GM23338 (cell line): ENCODE measurements around the gene SPATA31D1. TPM values are rescaled to one million over a fixed set of nuclear protein-coding genes. Genes with fewer than 3 reads are reported as not detected.

Experiments
- ATAC-seq: fragments of 200-7000 bp; cut with Tn5 transposase; 3 replicates; pipeline ENCODE4 v1.9.1; 2020
- DNase-seq: peaks from one replicate; pipeline ENCODE4 v3.0.0-alpha.2; 2015; ENCODE audit warnings: low spot score
- H2AFZ ChIP-seq: fragments of 200-600 bp; sonication (generic); 2 replicates; pipeline ENCODE4 v1.8.0; 2016; ENCODE audit warnings: antibody characterized with exemption, mild to moderate bottlenecking, moderate library complexity
- H3F3A ChIP-seq: fragments of 200-600 bp; sonication (generic); replicated peaks from 2 replicates; pipeline ENCODE4 v1.8.0; 2017; ENCODE audit warnings: antibody characterized with exemption, mixed run types, low read depth
- H3K27ac ChIP-seq: fragments of 200-600 bp; sonication (generic); 2 replicates; pipeline ENCODE4 v1.6.1; 2016; ENCODE audit warnings: low read depth
- H3K27me3 ChIP-seq: fragments of 200-600 bp; sonication (generic); 2 replicates; pipeline ENCODE4 v1.8.0; 2016; ENCODE audit warnings: mild to moderate bottlenecking, mixed run types, moderate library complexity; ENCODE audit not compliant: insufficient read depth
- H3K36me3 ChIP-seq: fragments of 200-600 bp; sonication (generic); 2 replicates; pipeline ENCODE4 v1.8.0; 2016; ENCODE audit warnings: mild to moderate bottlenecking; ENCODE audit not compliant: insufficient read depth
- H3K4me1 ChIP-seq: fragments of 200-600 bp; sonication (generic); 2 replicates; pipeline ENCODE4 v1.8.0; 2016; ENCODE audit warnings: mild to moderate bottlenecking, moderate library complexity; ENCODE audit not compliant: insufficient read depth
- H3K4me2 ChIP-seq: fragments of 200-600 bp; sonication (generic); 2 replicates; pipeline ENCODE4 v1.7.1; 2017; ENCODE audit warnings: mixed run types
- H3K4me3 ChIP-seq: fragments of 200-600 bp; sonication (generic); 2 replicates; pipeline ENCODE4 v1.6.1; 2016; ENCODE audit warnings: mixed run types
- H3K79me2 ChIP-seq: fragments of 200-600 bp; sonication (generic); replicated peaks from 2 replicates; pipeline ENCODE4 v1.8.0; 2017; ENCODE audit warnings: mild to moderate bottlenecking; ENCODE audit not compliant: insufficient read depth
- H3K9me2 ChIP-seq: fragments of 200-600 bp; sonication (generic); 2 replicates; pipeline ENCODE4 v1.8.0; 2017; ENCODE audit not compliant: insufficient read depth
- H4K20me1 ChIP-seq: fragments of 200-600 bp; sonication (generic); replicated peaks from 2 replicates; pipeline ENCODE4 v1.8.0; 2017; ENCODE audit warnings: mild to moderate bottlenecking; ENCODE audit not compliant: insufficient read depth
- H3K27ac Mint-ChIP-seq: 2 replicates; pipeline ENCODE4 v1.8.0; 2020; ENCODE audit warnings: inconsistent platforms, mild to moderate bottlenecking, moderate library complexity, mixed read lengths
- H3K27me3 Mint-ChIP-seq: 3 replicates; pipeline ENCODE4 v1.8.0; 2022; ENCODE audit warnings: low read depth, mild to moderate bottlenecking, moderate library complexity, mixed read lengths, inconsistent platforms; ENCODE audit not compliant: insufficient read depth, poor library complexity
- H3K36me3 Mint-ChIP-seq: 3 replicates; pipeline ENCODE4 v1.8.0; 2021; ENCODE audit warnings: low read depth, mild to moderate bottlenecking, inconsistent platforms, moderate library complexity, mixed read lengths
- H3K4me1 Mint-ChIP-seq: 3 replicates; pipeline ENCODE4 v1.8.0; 2020; ENCODE audit warnings: mild to moderate bottlenecking, inconsistent platforms, mixed read lengths
- H3K4me3 Mint-ChIP-seq: 3 replicates; pipeline ENCODE4 v1.8.0; 2021; ENCODE audit warnings: moderate library complexity, mild to moderate bottlenecking, inconsistent platforms, mixed read lengths
- H3K9me3 Mint-ChIP-seq: 3 replicates; pipeline ENCODE4 v1.8.0; 2020; ENCODE audit warnings: moderate library complexity, mild to moderate bottlenecking, inconsistent platforms, mixed read lengths
- CREB1 ChIP-seq: fragments of 250-450 bp; sonication (Bioruptor Pico); IDR thresholded peaks from 2 replicates; pipeline ENCODE4 v1.5.0; 2020; ENCODE audit warnings: low read depth, mild to moderate bottlenecking, moderate library complexity
- EZH2 ChIP-seq: fragments of 200-600 bp; sonication (generic); IDR thresholded peaks from one replicate; pipeline ENCODE4 v1.8.0; 2017; ENCODE audit warnings: antibody characterized with exemption, mild to moderate bottlenecking, low read depth; ENCODE audit not compliant: unreplicated experiment
- EZH2phosphoT487 ChIP-seq: fragments of 200-600 bp; sonication (generic); IDR thresholded peaks from one replicate; pipeline ENCODE4 v1.8.1; 2018; ENCODE audit warnings: antibody characterized with exemption; ENCODE audit not compliant: unreplicated experiment
- JUNB ChIP-seq: IDR thresholded peaks from one replicate; pipeline ENCODE4 v1.6.1; 2016; ENCODE audit warnings: antibody characterized with exemption; ENCODE audit not compliant: unreplicated experiment
- POLR2AphosphoS5 ChIP-seq: IDR thresholded peaks from 2 replicates; pipeline ENCODE4 v1.6.1; 2016; ENCODE audit warnings: antibody characterized with exemption, low read depth
- STAT1 ChIP-seq: IDR thresholded peaks from one replicate; pipeline ENCODE4 v1.6.1; 2016; ENCODE audit warnings: antibody characterized with exemption; ENCODE audit not compliant: unreplicated experiment
- ZNF114 ChIP-seq: fragments of 250-450 bp; sonication (Bioruptor Pico); IDR thresholded peaks from 2 replicates; pipeline ENCODE4 v1.5.0; 2020; ENCODE audit warnings: mild to moderate bottlenecking, moderate library complexity
- ZNF331 ChIP-seq: fragments of 250-450 bp; sonication (Bioruptor Pico); IDR thresholded peaks from 2 replicates; pipeline ENCODE4 v1.5.0; 2020; ENCODE audit warnings: low read depth, mild to moderate bottlenecking, moderate library complexity
- polyA plus RNA-seq: library from polyadenylated mRNA; unstranded; fragments of >200 nt; fragmentation: Nextera tagmentation; extraction: Ambion mirVana; gene quantifications from 2 replicates; pipeline ENCODE4 v1.2.1, GENCODE V29; 2016
- total RNA-seq: library from RNA; depleted of rRNA; stranded (reverse); fragments of >200 nt; shearing (Covaris generic); gene quantifications from 2 replicates; pipeline ENCODE4 v1.2.3, GENCODE V29; 2014
- TF ChIP-seq, protein P1 (sequence below): fragments of 250-450 bp; sonication (Bioruptor Pico); IDR thresholded peaks from 2 replicates; pipeline ENCODE4 v1.5.0; 2020; ENCODE audit warnings: mild to moderate bottlenecking, moderate library complexity
- TF ChIP-seq, protein P2 (sequence below), 2 experiments: fragments of 200-600 bp in 1 of 2; sonication (generic) in 1 of 2; conservative IDR thresholded peaks; 2 replicates each; pipeline versions ENCODE4 v1.5.1 to v1.6.1; 2016 to 2017; ENCODE audit warnings: antibody characterized with exemption in 2 of 2, low read depth in 2 of 2, mild to moderate bottlenecking in 2 of 2, moderate library complexity in 1 of 2
- TF ChIP-seq, protein P3 (sequence below): IDR thresholded peaks from 2 replicates; pipeline ENCODE4 v1.6.1; 2016; ENCODE audit warnings: antibody characterized with exemption
- TF ChIP-seq, protein P4 (sequence below): IDR thresholded peaks from one replicate; pipeline ENCODE4 v1.6.1; 2018; ENCODE audit warnings: antibody characterized with exemption; ENCODE audit not compliant: unreplicated experiment

SPATA31D1 gene
- total and polyA plus RNA-seq, 2 experiments from 2014 or later: not detected

DNA sequence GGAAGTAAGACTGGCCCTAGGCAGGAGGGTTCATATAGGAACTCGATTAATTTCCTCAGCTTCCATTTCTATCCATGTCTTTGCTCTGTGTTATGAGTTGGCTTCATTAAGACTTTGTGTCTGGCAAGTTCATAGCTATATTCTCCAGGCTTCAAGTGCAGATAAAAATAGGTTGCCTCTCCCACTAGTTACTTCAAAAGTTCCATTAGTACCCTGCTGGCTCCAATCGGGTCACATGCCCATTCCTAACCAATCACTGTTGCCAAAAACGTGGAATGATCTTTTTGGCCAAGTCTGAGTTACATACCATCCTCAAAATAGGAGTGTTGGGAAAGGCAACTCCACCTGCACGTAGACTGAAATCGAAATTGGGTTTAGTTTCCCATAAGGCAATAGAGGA is 13.8 kb upstream of the SPATA31D1 start:
- Histone ChIP-seq H3K36me3 (no peaks in the 10 kb centered on the region), H2AFZ (no peak overlapping the region), H4K20me1 (no peaks in the 10 kb centered on the region), H3K4me2 (no peak overlapping the region), H3K79me2 (no peaks in the 10 kb centered on the region), H3F3A (no peaks in the 10 kb centered on the region), H3K4me3 (no peak overlapping the region), H3K9me2 (0 out of 2 replicates have a peak, but pooled peaks cover 11% of the 10 kb centered on the region), H3K27ac (no peak overlapping the region), H3K4me1 (no peaks in the 10 kb centered on the region), H3K27me3 (no peaks in the 10 kb centered on the region)
- ATAC-seq (no peak), DNase-seq (no peak)
- Mint-ChIP-seq H3K27me3 (no peaks in the 10 kb centered on the region), H3K4me1 (no peaks in the 10 kb centered on the region), H3K27ac (no peak overlapping the region), H3K4me3 (no peak overlapping the region), H3K36me3 (no peaks in the 10 kb centered on the region), H3K9me3 (peaks cover 3% of the 10 kb centered on the region; the same call in 2 of the 3 replicates)
- TF ChIP-seq, protein P1, sequence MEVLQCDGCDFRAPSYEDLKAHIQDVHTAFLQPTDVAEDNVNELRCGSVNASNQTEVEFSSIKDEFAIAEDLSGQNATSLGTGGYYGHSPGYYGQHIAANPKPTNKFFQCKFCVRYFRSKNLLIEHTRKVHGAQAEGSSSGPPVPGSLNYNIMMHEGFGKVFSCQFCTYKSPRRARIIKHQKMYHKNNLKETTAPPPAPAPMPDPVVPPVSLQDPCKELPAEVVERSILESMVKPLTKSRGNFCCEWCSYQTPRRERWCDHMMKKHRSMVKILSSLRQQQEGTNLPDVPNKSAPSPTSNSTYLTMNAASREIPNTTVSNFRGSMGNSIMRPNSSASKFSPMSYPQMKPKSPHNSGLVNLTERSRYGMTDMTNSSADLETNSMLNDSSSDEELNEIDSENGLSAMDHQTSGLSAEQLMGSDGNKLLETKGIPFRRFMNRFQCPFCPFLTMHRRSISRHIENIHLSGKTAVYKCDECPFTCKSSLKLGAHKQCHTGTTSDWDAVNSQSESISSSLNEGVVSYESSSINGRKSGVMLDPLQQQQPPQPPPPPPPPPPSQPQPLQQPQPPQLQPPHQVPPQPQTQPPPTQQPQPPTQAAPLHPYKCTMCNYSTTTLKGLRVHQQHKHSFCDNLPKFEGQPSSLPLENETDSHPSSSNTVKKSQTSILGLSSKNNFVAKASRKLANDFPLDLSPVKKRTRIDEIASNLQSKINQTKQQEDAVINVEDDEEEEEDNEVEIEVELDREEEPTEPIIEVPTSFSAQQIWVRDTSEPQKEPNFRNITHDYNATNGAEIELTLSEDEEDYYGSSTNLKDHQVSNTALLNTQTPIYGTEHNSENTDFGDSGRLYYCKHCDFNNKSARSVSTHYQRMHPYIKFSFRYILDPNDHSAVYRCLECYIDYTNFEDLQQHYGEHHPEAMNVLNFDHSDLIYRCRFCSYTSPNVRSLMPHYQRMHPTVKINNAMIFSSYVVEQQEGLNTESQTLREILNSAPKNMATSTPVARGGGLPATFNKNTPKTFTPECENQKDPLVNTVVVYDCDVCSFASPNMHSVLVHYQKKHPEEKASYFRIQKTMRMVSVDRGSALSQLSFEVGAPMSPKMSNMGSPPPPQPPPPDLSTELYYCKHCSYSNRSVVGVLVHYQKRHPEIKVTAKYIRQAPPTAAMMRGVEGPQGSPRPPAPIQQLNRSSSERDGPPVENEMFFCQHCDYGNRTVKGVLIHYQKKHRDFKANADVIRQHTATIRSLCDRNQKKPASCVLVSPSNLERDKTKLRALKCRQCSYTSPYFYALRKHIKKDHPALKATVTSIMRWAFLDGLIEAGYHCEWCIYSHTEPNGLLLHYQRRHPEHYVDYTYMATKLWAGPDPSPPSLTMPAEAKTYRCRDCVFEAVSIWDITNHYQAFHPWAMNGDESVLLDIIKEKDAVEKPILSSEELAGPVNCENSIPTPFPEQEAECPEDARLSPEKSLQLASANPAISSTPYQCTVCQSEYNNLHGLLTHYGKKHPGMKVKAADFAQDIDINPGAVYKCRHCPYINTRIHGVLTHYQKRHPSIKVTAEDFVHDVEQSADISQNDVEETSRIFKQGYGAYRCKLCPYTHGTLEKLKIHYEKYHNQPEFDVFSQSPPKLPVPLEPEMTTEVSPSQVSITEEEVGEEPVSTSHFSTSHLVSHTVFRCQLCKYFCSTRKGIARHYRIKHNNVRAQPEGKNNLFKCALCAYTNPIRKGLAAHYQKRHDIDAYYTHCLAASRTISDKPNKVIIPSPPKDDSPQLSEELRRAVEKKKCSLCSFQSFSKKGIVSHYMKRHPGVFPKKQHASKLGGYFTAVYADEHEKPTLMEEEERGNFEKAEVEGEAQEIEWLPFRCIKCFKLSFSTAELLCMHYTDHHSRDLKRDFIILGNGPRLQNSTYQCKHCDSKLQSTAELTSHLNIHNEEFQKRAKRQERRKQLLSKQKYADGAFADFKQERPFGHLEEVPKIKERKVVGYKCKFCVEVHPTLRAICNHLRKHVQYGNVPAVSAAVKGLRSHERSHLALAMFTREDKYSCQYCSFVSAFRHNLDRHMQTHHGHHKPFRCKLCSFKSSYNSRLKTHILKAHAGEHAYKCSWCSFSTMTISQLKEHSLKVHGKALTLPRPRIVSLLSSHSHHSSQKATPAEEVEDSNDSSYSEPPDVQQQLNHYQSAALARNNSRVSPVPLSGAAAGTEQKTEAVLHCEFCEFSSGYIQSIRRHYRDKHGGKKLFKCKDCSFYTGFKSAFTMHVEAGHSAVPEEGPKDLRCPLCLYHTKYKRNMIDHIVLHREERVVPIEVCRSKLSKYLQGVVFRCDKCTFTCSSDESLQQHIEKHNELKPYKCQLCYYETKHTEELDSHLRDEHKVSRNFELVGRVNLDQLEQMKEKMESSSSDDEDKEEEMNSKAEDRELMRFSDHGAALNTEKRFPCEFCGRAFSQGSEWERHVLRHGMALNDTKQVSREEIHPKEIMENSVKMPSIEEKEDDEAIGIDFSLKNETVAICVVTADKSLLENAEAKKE (CRISPR knock-in tag): no peak
- TF ChIP-seq EZH2phosphoT487 (no peak), STAT1 (no peak), JUNB (no peak), CREB1 (CRISPR knock-in tag) (no peak), POLR2AphosphoS5 (no peak), EZH2 (no peak), ZNF114 (CRISPR knock-in tag) (no peak), ZNF331 (CRISPR knock-in tag) (no peak)
- TF ChIP-seq, protein P2, sequence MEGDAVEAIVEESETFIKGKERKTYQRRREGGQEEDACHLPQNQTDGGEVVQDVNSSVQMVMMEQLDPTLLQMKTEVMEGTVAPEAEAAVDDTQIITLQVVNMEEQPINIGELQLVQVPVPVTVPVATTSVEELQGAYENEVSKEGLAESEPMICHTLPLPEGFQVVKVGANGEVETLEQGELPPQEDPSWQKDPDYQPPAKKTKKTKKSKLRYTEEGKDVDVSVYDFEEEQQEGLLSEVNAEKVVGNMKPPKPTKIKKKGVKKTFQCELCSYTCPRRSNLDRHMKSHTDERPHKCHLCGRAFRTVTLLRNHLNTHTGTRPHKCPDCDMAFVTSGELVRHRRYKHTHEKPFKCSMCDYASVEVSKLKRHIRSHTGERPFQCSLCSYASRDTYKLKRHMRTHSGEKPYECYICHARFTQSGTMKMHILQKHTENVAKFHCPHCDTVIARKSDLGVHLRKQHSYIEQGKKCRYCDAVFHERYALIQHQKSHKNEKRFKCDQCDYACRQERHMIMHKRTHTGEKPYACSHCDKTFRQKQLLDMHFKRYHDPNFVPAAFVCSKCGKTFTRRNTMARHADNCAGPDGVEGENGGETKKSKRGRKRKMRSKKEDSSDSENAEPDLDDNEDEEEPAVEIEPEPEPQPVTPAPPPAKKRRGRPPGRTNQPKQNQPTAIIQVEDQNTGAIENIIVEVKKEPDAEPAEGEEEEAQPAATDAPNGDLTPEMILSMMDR (conservative IDR thresholded peaks at IDR 0.05; ENCODE audit: low read depth in 2 of 2): no peak
- TF ChIP-seq, protein P3, sequence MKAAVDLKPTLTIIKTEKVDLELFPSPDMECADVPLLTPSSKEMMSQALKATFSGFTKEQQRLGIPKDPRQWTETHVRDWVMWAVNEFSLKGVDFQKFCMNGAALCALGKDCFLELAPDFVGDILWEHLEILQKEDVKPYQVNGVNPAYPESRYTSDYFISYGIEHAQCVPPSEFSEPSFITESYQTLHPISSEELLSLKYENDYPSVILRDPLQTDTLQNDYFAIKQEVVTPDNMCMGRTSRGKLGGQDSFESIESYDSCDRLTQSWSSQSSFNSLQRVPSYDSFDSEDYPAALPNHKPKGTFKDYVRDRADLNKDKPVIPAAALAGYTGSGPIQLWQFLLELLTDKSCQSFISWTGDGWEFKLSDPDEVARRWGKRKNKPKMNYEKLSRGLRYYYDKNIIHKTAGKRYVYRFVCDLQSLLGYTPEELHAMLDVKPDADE: no peak
- TF ChIP-seq, protein P4, sequence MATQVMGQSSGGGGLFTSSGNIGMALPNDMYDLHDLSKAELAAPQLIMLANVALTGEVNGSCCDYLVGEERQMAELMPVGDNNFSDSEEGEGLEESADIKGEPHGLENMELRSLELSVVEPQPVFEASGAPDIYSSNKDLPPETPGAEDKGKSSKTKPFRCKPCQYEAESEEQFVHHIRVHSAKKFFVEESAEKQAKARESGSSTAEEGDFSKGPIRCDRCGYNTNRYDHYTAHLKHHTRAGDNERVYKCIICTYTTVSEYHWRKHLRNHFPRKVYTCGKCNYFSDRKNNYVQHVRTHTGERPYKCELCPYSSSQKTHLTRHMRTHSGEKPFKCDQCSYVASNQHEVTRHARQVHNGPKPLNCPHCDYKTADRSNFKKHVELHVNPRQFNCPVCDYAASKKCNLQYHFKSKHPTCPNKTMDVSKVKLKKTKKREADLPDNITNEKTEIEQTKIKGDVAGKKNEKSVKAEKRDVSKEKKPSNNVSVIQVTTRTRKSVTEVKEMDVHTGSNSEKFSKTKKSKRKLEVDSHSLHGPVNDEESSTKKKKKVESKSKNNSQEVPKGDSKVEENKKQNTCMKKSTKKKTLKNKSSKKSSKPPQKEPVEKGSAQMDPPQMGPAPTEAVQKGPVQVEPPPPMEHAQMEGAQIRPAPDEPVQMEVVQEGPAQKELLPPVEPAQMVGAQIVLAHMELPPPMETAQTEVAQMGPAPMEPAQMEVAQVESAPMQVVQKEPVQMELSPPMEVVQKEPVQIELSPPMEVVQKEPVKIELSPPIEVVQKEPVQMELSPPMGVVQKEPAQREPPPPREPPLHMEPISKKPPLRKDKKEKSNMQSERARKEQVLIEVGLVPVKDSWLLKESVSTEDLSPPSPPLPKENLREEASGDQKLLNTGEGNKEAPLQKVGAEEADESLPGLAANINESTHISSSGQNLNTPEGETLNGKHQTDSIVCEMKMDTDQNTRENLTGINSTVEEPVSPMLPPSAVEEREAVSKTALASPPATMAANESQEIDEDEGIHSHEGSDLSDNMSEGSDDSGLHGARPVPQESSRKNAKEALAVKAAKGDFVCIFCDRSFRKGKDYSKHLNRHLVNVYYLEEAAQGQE: no peak
